Dermis blood vessel endothelial cell (primary cell): Measurements from ENCODE around the gene GABPB2. TPM values are rescaled to one million over a fixed set of nuclear protein-coding genes. Genes with fewer than 3 reads are reported as not detected.
A peak's percentile ranks its signal among the peaks of the same experiment; 100 is the strongest.

Source experiments
- DNase-seq: peaks from one replicate; pipeline ENCODE4 v3.0.0; 2010
- total RNA-seq: library from RNA; depleted of rRNA; stranded (reverse); fragments of >200 nt; gene quantifications from 2 replicates; pipeline ENCODE4 v1.2.3, GENCODE V29; 2014

The GABPB2 gene
- total RNA-seq, 1 donor from 2014 or later: 6.3 TPM

DNA sequence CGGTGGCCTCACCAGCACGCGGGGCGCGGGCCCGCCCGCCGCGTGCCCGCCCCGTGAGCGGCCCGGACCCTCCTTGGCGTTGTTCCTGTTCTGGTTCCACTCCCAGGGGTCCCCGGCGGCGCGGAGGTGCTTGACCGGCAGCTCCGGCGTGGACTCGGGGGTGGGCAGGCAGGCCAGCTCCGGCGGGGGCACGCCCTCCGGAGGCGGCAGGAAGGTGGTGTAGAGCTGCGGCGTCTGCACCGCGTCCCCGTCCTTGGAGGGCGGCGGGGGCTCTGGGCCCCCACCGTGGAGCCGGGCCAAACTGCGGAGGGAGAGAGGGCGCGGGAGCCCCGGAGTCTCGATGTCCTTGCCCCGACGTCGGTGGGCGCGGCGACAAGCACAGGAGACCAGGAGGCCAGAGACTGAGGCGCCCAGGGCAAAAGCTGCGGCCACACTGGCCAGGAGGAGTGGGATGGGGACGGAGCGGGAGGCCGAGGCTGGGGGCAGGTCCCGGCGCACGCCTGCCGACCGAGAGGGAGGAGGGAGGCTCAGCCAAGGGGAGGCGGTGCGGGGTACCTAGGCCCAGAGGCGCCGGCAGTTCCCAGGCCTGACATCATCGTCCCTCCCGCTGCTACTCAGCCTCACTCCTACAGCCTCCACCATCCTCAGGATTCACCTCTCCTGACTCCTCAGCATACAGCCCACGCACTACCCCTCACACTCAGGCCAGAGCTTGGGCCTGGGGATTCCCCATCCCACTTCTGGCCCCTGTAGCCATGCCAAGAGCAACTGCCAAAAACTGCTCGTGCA, 62.7 kb downstream of the GABPB2 start:
- DNase-seq: no peak

DNA sequence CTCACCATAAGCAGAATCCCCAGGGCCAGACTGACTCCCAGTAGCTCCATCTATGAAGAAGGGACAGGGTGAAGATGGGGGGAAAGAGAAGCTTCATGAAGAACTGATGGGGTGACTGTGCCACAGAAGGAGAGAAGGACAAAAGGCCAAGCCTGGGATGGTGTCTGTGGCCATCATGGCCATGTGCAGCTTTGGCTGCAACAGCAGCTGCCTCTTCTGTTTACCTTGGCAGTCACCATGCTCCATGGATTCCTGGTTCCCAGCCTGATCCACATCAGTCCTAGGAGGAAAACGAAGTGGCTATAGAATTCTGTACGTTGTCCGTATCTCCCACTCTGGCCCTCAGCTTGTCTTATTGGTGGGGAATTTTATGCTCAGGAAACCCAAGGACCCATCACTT, 63.8 kb downstream of the GABPB2 start:
- no peak for DNase-seq

DNA sequence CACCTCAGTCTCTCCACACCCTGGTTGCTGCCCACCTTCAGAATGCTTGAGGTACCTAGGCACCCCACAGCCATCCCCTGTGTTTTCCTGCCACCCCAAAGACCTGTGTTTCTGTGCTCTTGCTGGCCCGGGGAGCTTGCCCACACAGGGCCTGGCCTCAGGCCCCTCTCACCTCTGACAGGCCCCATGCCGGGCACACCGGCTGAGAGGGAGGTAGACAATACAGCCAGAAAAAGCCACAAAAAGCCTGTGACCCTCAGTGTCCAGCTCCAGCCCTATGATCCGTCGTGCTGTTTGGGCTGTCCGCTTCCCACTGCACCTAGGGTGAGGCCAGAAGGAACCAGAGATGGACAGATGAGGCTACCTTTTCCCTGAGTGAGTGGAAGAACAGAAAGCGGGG, 64.4 kb downstream of the GABPB2 start:
- DNase-seq: no peak

DNA sequence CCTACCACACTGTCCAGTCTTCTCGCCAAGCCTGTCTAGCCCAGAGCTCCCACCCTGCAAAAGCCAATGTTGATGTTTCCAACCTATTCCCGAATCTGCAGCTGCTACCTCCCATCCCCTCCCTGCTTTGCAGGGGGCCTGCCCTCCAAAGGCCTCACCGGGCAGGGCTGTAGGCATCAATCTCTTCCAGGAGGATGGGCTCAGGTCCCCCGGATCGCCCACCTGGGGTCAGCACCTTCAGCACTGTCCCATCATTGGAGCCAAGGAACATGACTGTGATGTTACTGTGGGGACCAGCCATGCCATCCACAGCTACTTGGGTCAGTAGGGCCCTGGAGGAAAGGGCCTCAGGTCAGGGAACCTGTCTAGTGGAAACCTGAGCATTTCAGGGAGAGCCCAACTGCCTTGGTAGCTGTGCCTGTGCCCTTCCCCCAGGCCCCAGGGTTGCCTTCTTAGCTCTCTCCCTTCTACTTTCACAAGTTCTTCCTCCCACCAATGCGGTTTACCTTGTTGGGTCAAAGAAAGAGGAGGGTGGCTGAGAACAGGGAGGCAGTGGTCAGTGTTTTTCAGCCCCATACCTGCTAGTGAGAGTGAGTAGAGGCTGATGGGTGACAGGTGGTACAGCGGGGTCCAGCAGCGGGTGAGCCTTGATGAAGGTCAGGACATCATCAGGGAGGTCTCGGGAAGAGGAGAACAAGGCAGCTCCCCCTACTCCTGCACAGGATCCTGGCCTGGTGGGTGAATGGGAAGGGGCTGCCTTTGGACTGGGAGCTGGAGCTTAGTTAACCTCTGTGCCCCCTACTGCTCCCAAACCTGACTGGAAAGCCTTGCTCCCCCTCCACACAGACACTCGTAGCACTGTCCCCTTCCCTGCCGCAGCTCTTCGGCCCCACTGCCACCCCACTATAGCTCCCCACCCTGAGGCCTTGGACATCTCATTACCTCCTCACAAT, 65.1 kb downstream of the GABPB2 start:
- no peak for DNase-seq

DNA sequence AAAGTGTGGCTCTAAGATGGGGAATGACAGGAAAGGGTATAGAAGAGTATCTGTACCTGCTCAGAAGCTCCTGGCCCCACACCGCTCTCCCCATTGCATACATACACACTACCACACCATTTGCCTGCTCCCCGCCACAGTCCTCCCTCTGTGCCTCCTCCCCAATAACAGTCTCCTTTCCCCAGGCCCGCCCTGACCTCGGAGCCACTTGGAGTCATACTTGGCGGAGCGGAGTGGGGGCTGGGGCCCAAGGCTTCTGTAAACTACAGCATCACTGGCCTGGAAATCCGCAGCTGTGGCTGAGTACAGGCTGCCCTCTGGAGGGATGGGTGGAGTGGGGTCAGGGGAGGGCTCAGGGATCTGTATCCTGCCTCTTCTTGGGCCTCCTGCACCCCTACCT, 67.2 kb downstream of the GABPB2 start:
- DNase-seq: no peak

DNA sequence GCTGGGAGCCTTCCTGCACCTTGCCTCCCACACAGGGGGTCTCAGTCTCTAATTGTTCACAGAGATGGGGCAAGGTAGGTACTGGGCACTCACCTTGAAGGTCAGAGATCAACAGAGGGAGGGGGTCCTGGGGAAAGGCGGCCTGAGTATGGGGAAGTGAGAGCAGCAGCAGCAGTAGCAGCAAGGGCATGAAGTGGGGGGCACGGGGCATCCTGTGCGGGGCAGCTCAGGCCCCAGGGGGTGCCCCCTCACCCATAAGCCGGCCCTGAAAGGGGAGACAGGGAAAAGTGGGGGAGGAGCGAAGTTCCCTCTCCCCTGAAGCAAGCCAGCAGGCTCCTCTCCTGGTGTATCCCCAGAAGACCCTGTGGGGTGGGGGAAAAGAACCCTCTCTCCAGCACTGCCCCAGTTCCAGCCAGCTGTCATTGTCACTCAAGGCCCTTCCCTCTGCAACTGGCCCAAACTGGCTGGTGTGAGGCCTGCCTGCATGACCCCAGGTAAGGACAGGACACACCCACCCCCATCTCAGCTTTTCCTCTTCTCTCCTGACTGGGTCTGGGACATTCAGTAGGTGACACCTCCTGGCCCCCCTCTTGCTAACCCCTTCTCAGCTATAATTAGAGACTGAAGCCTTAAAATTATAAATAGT, 72.0 kb downstream of the GABPB2 start:
- DNase-seq: no peak

DNA sequence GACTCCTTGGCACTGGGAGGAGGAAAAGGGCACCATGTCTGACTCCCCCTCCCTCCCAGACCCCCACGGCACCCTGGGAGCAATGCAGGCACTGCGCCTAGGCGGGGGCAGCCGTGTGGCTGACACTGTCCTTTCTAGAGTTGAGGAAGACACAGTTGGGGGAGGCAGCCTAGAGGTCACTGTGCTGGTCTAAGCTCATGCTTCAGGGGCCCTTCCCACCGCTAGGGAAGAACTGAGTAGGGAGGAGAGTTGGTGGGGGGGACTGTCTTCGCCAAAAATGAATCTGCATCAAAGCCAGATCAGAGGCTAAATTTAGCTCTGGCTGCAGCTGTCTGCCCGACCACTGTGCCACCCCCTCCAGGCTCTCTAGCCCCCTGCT, 72.5 kb downstream of the GABPB2 start:
- DNase-seq: no peak

DNA sequence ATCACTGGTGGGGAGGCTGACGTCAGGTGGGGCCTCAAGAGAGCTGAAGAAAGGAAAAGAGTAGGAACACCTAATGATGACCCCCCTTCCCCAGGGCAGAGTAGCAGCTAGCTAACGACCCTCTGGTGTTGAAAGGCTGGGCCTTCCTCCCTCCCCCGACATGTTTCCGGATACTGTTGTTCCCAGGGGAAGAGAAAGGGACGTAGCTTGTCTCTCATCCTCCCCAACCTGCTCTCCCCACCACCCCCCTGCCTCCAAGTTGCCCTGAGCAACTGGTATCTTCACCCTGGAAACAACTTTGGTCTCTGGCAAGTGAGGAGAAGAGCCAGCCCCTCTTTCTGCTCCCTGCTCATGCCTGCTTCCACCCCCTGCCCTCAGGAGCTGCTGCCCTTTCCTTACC, 73.4 kb downstream of the GABPB2 start:
- DNase-seq: no peak

DNA sequence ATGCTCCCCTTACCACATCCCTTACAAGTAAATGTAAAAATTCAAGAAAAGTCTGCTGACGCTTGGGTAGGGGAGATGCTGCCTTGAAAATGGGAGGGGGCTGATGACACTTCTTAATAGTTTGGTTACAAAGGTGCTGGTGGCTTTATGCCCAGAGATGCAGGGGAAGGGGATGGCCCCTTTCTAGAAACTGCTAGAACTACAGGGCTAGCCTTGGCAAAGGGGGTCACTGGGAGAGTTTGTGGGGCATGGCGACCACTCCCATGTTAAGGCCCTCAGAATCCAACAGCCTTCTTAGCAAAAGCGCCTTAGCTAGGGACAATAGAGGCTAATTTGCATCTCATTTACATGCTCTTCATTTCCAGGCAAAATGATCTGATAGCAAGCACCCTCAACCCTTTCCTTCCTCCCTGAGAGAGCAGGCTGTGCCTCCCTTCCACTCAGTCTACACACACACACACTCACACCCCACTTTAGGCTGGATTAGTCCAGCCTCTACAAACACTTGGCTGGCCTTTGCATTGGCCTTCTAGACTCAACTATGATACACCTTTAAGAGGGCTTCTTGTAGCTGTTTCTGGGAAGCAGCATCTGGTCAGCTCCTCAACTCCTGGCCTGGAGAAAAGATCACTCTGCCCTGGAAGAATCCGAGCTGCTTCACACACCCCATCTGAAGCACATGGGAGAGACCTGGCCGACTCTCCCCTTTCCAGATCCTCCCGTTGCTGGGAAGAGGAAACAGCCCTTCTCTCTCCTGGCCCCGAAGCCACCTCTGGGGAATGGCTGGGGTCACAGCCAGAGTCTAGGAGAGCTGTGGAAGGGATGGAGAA, 74.1 kb downstream of the GABPB2 start:
- DNase-seq: peak; percentile 51

DNA sequence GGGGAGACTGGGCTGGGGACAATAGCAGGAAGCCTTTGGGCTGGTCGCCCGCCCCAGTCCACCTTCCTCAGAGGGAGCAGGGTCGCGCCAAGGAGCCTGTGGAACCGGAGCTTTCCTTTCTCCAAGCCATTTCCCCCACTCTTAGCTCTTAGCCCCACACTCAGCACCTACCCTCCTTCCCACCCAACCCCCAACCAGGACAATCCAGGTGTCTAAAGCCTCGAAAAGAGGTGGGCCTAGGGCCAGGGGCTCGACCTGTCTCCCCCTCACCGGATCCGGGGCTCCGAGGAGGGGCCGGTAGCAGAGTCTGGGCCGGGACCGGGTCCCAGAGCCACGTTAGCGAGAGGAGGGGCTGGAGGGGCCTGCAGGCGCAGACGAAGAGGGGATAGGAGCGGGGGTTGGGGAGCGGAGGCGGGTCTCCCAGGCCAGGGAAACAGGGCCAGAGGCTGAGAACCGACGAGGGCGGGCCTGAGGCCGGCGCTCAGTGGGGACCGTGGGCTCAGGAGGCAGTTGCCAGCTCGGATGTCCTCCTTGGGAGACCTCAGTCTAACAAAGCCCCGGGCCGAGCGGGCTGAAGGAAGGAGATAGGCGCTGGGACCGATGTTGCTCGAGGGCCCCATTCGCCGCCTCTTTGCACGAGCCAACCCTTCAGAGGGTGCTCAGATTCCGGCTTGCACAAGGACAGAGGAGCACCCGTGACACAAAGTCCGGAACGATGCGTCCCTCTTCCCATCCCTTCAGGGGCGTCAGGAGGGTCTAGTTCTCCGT, 74.9 kb downstream of the GABPB2 start:
- DNase-seq: peak; percentile 44

DNA sequence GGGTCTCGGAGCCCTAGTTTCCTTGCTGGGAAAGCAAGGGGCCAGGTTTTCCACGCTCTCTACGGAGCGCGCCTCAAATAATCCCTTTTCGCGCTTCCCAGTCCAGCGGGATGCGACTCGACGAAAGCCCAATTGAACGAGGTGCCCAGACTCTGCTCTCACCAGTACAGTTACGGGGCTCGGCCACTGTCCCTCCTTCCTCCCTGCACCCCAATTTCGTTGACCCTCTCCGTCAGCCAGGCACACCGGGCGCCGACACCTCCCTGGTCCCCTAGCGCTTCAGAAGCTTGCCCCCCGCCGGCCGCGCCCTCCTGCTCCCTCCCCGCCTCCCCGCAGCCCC, 75.5 kb downstream of the GABPB2 start:
- peak; percentile 34 for DNase-seq

DNA sequence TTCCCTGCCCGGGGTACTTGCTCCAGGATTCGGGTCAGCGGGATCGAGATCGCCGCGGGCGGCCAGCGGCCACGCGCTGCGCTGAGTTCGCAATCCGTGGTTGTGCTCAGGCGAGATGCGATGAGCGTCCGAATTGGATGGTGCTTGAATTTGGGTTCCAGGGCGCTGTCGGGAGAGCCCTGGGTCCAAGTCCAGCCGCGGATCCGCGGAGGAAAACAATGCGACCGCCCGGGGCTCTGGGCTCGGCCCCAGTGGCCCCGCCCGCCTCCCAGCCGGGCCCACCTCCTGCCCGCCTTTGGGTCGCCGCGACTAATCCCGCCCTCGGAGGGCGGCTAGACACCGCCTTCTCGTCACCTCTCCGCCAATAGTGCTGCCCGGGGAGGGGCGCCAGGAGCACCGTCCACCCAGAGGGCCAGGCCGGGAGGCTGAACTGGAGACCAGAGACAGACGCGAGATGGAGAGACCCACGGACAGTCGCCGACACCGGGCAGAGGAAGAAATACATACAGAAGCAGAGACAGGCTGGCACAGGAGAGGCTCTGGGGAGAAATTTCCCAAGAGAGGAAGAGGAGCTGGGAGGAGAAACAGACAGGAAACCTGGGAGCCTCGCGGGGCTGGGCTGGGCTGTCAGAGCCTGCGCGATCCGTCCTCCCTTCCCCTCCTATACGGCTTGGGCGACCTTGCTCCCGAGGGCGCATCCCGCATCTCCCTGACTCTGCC, 76.0 kb downstream of the GABPB2 start, which contains the start of gene SEMA6C:
Gene SEMA6C, minus strand, starts transcription at position 220 of the 720 bp plus-strand sequence. CDS start 4,010 bp downstream, outside the sequence.
- DNase-seq: peak; percentile 95

DNA sequence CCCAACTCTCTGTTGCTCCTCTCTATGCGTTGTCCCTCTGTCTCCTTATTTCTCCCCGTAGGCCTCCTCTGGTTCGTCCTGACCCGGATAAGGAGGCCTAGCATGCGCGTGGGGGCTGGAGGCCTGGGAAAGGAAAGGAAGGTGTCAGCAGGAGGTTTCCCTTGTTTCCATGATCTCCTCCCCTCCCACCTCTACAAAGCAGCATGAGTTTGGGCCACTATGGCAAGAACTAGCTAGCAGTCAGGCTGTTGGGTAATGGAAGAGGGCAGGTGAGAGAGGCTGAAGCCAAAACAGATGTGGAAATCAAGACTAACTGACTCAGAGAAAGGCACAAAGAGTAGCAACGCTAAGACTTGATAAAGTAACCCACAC, 76.6 kb downstream of the GABPB2 start:
- DNase-seq: peak; percentile 48

DNA sequence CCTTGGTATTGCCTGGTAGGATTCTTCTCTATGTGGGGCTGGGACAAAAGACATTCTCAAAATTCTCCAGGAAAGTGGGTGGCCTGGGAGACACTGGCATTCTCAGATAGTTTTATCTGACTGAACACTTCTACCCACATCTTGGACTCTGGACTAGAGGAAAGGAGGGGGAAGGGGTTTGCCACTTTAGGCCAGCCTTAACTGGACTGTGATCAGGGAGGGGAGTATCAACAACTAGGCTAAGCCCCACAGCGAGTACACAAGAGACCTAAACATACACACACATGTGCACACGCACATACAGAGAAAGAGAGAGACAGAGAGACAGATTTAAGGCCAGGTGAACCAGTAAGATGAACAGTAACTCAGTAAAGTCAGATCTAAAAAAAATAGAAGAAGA, 77.1 kb downstream of the GABPB2 start:
- DNase-seq: no peak

DNA sequence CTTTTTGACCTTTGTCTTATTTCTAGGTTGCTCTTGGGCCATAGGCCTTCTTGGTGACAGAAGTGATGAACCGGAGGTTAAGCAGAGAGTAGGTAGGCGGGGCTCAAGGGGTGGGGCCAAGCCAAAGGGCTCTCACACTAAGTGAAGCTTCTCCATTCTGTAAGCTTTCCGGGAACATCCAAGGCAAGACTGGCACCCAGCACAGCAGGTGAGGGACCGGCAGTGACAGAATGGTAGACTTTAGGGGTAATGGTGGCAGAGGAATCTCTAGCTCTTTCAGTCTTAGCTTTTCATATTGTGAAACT, 85.9 kb downstream of the GABPB2 start, which contains the start of gene TNFAIP8L2:
Gene TNFAIP8L2, plus strand, starts transcription at position 135 of the 305 bp plus-strand sequence. CDS start 2,049 bp downstream, outside the sequence.
- no peak for DNase-seq

DNA sequence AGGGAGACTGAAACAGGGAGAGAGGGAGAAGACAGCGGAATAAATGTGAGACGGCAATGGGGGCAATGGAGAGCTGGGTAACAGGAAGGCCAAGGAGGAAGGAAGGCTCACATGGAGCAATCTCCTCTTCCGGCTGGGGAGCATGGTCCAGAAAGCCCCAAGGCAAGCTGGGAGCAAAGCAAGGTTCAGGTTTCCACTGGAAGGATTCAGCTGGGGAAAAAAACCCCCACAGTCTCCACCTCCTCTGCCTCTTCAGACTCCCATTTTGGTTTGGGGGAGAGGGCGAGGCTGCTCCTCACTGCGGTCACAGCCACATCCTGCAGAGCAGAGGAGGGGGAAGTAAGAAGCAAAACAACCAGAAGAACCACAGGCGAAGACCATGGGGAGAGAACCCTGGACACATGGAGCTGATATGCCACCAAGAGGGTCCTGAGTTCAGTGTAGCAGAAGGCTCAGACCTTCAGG, 86.5 kb downstream of the GABPB2 start:
- no peak for DNase-seq

DNA sequence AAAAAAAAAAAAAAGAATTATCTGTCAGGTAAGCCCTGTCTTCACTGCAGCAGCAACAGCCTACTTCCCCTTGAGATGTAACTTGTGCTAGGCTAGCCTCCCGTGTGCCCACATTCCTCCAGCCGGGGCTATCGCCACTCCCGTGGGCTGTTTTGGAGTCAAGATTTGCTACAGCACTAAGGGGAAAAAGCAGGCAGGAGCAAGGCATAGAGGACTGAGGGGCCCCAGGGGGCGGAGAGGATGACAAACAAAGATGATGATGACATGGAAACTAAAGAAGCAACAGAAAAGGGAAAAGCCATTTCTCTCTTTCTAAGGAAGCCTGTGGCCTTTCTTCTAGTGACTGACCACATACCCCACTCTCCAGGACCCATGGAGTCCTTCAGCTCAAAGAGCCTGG, 87.8 kb downstream of the GABPB2 start:
- DNase-seq: no peak

DNA sequence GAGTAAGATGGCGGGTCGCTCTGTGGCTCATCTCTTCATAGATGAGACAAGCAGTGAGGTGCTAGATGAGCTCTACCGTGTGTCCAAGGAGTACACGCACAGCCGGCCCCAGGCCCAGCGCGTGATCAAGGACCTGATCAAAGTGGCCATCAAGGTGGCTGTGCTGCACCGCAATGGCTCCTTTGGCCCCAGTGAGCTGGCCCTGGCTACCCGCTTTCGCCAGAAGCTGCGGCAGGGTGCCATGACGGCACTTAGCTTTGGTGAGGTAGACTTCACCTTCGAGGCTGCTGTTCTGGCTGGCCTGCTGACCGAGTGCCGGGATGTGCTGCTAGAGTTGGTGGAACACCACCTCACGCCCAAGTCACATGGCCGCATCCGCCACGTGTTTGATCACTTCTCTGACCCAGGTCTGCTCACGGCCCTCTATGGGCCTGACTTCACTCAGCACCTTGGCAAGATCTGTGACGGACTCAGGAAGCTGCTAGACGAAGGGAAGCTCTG, 88.2 kb downstream of the GABPB2 start:
- DNase-seq: no peak

DNA sequence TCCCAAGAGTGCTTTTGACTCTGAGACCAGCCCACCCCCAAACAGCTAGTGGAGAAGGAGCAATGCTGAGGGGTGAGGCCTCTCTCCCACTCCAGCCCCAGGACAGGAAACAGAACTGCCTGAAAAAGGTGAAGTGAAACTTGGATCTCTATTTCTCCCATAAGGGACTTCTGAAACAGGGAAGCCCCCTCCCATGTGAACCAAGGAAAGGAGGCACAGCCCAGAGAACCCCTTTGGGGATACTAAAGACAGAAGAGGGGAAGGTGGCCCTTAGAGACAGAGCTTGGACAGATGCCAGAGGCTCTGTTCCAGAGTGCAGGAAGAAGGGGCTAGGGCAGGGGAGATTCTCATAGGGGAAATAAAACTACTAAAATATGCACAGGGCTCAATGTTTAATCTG, 88.8 kb downstream of the GABPB2 start:
- DNase-seq: no peak

DNA sequence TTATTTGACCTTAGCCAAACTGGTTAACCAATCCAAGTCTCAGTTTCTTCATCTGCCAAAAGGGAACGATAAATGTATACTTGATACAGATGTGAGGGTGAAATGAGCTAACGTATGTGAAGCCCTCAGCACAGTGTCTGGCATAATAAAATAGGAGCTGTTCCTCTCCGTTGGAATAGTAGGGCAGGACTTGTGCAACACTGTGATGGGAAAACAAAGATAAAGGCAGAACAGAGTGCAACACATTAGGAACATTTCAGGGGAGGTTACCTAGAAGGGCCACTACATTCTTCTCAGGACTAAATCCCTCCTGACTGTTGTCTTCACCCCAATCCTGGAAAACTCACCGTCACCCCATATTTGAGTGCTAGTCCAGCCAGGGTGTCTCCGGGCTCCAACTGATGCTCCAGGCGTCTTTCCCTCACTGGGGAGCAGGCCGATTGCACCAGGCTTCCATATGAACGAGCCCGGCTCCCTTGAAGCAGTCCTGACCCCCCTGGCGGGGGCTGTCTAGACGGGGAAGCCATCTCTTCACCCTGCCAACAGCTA, 94.2 kb downstream of the GABPB2 start:
- no peak for DNase-seq
